GM21737 (cell line): ENCODE data around the gene LRRC37A3.
A peak's percentile ranks its signal among the peaks of the same experiment; 100 is the strongest.
"Not testable (repeated sequence)": the region's sequence is repeated elsewhere in the genome, so short reads cannot be mapped to it uniquely, and the experiment has no call there.

Experiments
- ATAC-seq: cut with Tn5 transposase; IDR thresholded peaks from one replicate; pipeline ENCODE4 v1.9.1; 2021; ENCODE audit warnings: mild to moderate bottlenecking, moderate library complexity; ENCODE audit not compliant: unreplicated experiment

Gene LRRC37A3

DNA sequence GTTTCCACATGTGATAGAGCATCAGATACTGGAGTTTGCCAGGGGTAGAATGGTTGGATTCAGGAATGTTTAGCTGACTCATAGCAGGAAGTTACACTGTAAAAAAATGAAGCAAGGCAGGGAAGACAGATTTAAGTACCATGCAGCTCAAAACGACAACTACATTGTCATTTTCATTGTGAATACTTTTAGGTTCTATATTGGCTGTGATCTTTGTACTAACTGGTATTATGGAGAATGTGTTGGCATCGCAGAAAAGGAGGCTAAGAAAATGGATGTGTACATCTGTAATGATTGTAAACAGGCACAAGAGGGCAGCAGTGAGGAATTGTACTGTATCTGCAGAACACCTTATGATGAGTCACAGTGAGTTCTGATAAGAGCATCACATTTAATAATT, 8.2 kb upstream of the LRRC37A3 start:
- ATAC-seq: not testable (repeated sequence)

DNA sequence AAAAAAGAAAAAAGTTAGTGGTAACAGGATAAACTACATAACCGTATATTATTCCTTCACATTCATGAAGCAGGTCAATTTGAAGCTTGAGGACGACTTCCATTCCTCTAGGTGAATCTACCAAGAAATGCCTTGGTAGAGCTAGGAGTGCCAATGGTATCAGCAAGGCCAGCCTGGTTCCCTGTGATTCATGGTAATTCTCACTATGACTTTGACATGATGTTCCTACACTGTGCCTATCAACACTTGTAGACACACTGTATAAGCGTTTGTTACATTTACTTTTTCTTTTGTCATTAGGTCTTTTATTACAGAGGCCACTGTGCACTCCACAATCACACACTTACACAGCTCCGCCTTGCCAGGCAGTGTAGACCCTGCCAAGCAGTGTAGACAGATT, 7.2 kb upstream of the LRRC37A3 start:
- not testable (repeated sequence) for ATAC-seq

DNA sequence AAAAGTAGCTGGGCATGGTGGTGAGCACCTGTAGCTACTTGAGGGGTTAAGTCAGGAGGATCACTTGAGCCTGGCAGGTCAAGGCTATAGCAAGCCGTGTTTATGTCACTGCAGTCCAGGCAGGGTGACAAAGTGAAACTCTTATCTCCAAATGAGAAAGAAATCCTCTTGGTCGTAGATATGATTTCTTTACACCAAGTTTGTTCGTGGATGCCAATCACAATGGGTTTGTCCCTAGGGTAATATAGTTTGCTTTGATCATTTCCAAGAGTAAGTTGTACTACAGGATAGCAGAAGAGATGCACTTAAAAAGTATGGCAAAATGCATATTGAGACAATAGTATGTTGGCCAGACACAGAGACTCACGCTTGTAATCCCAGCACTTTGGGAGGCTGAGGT, 6.0 kb upstream of the LRRC37A3 start:
- ATAC-seq: not testable (repeated sequence)

DNA sequence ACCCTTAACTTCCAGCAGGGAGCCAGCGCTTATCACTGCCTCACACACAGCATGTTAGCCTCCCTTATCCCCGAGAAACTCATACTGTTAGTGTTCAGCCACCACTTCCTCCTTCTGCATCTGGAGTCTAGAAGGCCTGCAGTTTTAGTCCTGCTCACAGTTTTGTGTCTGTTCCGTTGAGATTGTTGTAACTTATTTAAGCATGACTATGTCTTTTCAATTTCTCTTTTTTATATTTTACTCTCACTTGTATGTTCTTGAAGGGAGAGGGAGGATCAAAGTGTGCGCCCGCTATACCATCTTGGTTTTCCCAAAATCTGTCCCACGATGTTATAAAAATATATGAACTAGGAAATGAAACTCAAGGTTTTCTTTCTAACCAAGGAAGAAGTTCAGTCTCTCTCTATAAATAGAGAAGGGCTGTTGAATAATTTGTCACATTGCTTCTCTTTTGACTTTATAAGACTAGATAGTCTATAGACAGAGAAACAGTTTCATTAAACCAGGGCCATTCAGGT, 3.8 kb upstream of the LRRC37A3 start:
- peak; percentile 39 for ATAC-seq

DNA sequence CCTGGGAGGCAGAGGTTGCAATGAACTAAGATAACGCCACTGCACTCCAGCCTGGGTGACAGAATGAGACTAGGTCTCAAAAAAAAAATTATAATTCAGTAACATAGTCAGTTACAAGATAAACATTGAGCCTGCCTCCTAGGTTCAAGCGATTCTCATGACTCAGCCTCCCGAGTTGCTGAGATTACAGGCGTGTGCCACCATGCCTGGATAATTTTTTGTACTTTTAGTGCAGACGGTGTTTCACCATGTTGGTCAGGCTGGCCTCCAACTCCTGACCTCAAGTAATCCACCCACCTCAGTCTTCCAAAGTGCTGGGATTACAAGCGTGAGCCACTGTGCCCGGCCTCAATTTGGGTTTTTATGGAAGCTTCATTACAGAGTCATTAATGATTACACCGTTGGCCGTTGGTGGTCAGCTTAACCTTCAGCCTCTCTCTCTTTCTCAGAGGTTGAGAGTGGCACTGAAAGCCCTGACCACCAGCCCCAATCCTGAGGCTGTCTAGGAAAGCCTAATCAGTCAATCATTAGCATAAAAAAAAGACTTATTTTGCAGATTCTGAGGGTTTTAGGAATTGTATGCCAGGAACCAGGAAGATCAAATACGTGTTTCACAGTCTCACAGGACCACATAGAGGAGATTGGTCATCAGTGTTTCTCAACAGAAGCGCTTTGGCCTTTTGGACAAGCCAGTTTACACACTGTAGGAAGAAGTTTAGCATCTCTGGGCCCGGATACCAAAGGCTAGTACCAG, 1.3 kb upstream of the LRRC37A3 start:
- ATAC-seq: no peak

DNA sequence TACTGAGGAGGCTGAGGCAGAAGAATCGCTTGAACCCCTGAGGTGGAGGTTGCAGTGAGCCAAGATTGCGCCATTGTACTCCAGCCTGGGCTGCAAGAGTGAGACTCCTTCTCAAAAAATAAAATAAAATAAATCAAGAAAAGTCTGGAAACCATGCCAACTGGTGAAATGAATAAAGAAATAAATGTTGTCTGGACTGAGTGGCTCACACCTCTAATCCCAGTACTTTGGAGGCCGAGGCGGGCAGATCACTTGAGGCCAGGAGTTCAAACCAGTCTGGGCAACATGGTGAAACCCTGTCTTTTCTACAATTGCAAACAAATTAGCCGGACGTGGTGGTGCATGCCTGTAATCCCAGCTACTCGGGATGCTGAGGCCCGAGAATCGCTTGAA, 744 bp upstream of the LRRC37A3 start:
- no peak for ATAC-seq

DNA sequence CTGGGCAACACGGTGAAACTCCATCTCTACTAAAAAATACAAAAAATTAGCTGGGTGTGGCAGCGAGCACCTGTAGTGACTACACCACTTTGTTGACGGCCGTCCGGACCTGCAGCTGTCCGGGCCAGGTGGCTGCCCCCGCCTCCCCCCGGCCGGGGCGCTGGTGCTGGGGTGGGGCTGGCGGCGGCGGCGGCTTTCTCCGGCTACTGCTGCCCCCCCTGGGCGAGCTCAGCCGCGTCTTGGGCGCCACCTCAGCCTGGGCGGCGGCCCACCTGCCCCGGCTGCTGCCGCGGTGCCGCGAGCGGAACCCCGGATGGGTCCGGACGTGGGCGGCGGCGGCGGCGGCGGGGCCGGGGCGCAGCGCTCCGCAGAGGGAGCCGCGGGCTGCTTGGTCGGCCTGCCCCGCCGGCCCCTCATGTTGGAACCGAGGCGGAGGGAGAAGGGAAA, 413 bp downstream of the LRRC37A3 start:
- ATAC-seq: peak; percentile 53

DNA sequence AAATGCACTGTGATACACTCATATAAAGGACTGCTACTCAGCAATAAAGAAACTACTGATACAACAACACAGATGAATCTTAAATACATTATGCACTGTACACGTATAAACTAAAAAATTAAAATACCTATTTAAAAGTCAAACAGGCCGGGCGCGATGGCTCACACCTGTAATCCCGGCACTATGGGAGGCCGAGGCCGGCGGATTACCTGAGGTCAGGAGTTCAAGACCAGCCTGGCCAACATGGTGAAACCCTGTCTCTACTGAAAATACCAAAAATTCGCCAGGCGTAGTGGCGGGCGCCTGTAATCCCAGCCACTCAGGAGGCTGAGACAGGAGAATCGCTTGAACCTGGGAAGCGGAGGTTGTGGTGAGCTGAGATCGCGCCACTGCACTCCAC, 1.7 kb downstream of the LRRC37A3 start:
- ATAC-seq: not testable (repeated sequence)

DNA sequence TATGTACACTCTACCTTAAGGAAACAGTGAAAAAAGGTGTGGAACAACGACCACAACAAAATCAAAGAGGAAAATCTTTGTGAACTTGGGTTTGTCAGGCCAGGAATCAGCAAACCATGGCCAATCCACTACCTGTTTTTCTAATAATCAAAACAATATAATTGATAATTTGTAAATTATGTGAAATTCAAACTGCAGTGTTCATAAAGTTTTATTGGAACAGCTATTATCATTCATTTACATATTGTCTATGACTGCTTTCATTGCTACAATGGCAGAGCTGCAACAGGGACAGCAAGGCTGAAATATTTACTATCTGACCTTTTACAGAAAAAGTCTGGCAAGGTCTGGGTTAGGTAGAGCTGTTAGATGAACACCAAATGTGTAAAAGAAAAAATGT, 4.0 kb downstream of the LRRC37A3 start:
- ATAC-seq: not testable (repeated sequence)

DNA sequence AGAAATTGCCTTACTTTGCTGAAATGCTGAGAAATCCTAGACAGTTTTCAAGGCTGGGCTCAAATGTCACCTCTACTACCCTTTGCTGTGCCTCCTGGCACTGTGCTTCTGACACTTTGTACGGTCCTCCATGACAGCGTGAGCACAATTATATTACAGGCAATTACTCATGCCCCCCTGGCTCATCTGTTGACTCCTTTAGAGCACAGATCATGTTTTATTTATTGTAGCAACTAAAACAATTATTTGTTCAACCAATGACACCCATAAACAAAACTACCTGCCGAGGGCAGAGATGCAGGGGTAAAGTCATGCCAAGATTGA, 9.1 kb downstream of the LRRC37A3 start:
- not testable (repeated sequence) for ATAC-seq

DNA sequence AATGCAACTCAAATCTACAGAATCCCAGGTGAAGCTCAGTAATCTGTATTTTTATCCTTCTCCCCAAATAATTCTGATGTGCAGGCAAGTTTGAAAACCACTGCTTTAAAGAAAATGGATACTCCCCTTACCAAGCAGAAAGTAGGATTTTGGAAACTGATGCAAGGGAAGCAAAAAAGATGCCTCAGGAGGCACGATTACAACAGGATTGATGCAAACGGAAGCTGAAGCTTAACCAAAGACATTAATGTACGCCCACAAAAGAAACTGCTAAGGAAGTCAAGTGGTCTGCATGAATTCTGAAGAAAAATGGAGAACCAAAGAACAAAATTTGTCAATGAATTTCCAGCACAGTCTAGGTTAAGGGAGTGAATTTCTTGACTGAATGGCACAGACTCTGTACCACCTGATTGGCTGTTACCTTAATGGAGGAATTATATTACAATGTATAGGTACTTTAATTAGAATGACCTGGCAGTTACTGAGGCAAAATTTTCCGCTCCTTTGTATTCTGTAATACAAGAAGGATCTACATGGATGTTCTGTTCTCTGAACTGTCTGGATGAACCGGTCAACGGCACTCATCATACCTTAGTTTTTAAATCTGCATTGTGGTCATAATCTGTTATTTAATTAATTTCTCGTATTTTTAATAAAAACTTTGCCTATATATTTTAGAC, 9.6 kb downstream of the LRRC37A3 start:
- not testable (repeated sequence) for ATAC-seq

DNA sequence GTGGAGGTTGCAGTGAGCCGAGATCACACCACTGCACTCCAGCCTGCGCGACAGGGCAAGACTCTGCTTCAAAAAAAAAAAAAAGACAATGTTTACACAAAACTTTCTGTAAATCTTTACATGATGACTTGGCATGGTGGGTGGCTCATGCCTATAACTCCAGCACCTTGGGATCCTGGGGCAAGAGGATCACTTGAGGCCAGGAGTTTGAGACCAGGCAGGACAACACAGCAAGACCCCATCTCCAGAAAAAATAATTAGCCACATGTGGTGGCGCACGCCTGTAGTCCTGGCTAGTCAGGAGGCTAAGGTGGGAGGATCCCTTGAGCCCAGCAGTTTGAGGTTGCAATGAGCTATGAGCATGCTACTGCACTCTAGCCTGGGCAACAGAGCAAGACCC, 15.2 kb downstream of the LRRC37A3 start:
- ATAC-seq: not testable (repeated sequence)

DNA sequence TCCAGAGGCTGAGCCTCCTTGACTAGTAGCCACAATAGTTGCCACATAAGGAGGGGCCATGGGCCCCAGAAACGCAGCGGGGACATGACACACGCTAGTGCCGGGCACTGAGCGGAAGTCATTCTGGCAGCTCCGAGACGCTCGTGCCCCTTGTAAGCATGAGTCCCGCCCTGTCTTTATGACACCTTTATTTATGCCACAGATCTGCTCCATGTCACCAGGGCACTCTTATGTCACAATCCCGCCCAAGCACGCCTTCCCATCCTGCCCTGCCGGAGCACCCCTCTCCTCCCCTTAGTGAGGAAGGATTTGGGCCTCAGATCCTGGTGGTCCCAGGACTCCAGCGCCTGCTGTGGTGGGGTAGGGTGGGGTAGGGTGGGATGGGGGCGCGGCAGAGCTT, 22.1 kb downstream of the LRRC37A3 start:
- ATAC-seq: not testable (repeated sequence)

DNA sequence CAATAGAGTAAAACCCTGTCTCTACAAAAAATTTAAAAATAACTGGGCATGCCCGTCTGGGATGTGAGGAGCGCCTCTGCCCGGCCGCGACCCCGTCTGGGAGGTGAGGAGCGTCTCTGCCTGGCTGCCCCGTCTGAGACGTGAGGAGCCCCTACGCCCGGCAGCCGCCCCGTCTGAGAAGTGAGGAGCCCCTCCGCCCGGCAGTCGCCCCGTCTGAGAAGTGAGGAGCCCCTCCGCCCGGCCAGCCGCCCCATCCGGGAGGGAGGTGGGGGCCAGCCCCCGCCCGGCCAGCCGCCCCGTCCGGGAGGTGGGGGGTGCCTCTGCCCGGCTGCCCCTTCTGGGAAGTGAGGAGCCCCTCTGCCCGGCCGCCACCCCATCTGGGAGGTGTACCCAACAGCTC, 45.1 kb downstream of the LRRC37A3 start:
- not testable (repeated sequence) for ATAC-seq

DNA sequence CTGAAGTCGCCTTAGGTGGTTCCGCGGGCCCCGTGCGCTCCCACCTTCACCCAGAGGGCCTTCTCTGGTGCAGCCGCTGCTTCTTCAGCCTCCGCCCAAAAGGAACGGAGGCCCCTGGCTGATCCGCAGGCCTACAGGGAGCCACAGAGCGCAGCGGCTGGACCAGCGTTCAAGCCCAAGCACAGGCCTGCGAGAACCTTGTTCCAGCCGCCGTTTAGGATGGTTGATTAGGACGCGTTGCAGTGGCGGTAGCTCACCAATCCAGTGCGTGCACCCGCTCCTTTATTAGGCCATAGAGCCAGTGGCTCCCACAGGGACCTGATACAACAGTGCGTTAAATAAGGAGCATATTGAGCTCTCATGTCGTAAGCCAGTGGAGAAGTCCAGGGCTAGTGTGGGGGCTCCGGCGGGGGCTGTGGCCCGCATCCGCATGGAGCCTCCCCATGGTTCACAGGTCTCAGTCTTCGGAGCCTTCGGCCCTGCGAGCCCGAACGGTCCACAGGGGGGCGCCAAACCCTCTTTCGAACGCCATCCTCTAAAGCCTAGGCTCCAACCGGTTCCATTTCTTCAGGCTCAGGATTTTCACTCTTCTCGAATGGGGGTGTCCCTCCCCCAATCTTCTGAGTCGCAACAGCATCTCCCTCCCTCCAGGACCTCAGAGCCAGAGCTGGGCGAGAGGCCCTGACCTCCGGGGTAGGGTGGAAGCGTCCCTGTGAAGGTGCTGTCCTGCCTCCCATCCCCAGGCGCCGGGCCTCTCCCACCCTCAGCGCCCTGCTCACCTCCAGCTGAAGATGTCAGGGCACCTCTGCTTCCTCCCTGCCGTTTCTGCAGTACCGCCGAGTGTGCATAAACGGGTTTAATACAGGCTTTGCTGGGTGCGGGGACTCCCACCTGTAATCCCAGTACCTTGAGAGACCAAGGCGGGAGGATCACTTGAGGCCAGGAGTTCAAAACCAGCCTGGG, 71.5 kb downstream of the LRRC37A3 start:
- ATAC-seq: not testable (repeated sequence)

DNA sequence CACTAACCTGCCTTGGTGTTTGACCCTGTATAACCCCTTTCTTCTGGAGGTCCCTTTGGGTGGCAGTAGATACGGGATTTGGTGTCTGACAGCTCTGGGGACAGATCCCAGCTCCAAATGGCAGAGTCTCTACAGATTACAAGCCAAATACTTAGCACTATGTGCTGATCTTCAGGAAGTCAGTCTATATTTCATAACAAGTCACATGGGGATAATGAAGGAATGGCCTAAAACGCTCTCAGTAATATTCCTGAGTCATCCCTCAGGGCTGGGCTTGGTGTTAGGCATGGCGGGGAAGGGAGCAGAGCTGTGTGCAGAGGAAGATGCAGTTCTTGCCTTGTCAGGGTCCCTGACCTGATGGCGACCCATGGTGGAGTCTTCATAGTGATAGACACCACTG, 72.4 kb downstream of the LRRC37A3 start:
- not testable (repeated sequence) for ATAC-seq

DNA sequence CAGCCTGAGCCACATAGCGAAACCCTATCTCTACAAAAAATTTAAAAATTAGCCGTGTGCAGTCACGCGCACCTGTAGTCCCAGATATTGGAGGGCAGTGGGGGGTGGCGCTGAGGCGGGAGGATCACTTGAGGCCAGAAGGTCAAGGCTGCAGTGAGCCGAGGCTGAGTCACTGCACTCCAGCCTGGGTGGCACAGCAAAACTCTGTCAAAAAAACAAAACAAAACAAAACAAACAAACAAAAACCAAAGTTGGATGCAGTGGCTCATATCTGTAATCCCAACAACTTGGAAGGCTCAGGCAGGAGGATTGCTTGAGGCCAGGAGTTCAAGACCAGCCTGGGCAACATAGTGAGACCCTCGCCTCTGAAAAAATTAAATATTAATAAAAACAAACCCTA, 75.4 kb downstream of the LRRC37A3 start:
- ATAC-seq: not testable (repeated sequence)

DNA sequence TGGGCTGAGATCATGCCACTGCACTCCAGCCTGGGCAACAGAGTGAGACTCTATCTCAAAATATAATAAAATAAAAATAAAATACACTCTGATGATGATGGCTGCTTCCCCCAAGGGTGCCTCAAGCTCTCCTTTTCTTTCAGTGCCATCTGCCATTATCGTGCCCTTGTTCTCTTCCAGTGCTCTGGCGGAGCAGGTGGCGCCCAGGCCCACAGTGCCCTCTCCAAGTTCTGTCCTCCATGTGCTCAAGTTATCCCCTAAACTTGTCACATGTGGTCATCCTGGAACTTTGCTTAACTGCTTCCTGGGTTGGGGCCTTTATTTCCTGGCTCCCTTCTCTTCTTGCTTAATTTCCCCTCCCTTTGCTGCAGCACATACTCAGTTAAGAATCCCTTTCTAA, 76.4 kb downstream of the LRRC37A3 start:
- not testable (repeated sequence) for ATAC-seq

DNA sequence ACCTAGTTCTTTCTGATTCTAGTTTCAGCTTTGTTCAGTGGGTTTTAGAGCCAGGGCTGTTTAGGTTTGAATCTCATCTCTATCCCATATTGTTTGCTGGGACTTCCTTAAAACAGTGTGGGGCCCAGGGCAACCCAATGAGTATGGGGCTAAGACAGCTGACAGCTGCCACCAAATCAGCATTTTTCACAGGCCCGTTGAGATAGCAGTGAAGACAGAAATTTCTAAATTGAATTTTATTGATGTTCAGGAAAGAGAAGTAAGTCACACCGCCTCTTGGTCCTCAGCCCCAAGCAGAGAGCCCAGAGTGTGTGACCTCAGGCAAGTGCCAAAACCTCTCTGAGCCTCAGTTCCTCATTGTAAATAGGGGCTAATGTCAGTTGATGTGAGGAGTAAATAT, 78.3 kb downstream of the LRRC37A3 start:
- ATAC-seq: not testable (repeated sequence)

DNA sequence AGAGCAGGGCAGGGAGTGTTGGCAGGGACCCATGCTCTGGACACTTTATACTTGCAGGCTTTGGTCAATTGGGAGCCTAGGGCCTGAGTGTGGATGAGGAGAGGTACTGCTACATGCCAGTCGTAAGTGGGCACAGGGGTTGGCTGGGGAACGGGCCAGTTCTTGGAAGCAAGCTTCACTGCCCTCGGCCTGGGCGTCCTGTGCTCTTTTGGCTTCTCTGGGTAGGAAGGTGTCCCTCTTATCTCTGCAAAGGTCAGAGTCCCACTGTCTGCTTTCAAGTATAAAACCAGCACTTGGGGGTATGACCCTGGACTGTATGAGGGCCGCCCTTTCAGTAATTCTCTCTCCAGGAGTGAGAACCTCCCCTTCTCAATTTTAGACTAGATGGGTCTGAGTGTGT, 80.8 kb downstream of the LRRC37A3 start:
- ATAC-seq: not testable (repeated sequence)
